Measurements from ENCODE around the gene TBX10. TPM values are rescaled to one million over a fixed set of nuclear protein-coding genes. Genes with fewer than 3 reads are reported as not detected.

The TBX10 gene
- total and polyA plus RNA-seq, 7 donors = 0.01 TPM; not detected in 6

GRCh38 chr11:67581469-67581868 is 58.1 kb downstream of the TBX10 start:
- ATAC-seq (no peak), DNase-seq (no peak)
- Histone ChIP-seq H3K4me1 (peaks cover 12% of the 10 kb centered on the region), H3K4me3 (no peak overlapping the region), H3K36me3 (ENCODE audit: insufficient read depth in 1 of 2, low read depth in 1 of 2) (peaks cover 0 to 18% of the 10 kb centered on the region in 2 donors), H3K9me3 (no peaks in the 10 kb centered on the region), H3K27ac (no peak overlapping the region), H3K27me3 (ENCODE audit: insufficient read depth in 3 of 3, low read length in 2 of 3) (peaks cover 0 to 12% (median 3%) of the 10 kb centered on the region in 3 donors)
- 53 to 67% (median 63%) methylated on average over 11 of the region's 11 CpGs for WGBS, 3 donors
- intact Hi-C loops (cut with DNase I) = no loop called here
- no peak for TF ChIP-seq CTCF (IDR thresholded peaks at IDR 0.05)

Other genes with a start within 250 kb of the TBX10 start
- 1 to 10 TPM; 1.8 to 6.7 (median 5.8) TPM for gene RAD9A, start 247.8 kb downstream of the TBX10 start, total RNA-seq
- gene RAD9A, start 247.8 kb downstream of the TBX10 start, polyA plus RNA-seq = 10 to 100 TPM in 2 of 3 donors, 1 to 10 TPM in 1; 7.1 to 12.3 (median 10.1) TPM
- gene PPP1CA, start 237.9 kb downstream of the TBX10 start, total RNA-seq = 100 to 1,000 TPM in 1 of 4 donors, 10 to 100 TPM in 3; 72.6 to 113 (median 86.6) TPM
- 100 to 1,000 TPM; 108 to 191 (median 147) TPM for gene PPP1CA, start 237.9 kb downstream of the TBX10 start, polyA plus RNA-seq
- 1 to 10 TPM in 3 of 4 donors, under 1 TPM in 1; 0.65 to 1.6 (median 1.2) TPM for gene TBC1D10C, start 235.7 kb downstream of the TBX10 start, total RNA-seq
- under 1 TPM; 0.25 to 0.52 (median 0.34) TPM for gene TBC1D10C, start 235.7 kb downstream of the TBX10 start, polyA plus RNA-seq
- 10 to 100 TPM in 2 of 4 donors, 1 to 10 TPM in 2; 7.0 to 27.5 (median 10.0) TPM for gene CARNS1, start 224.1 kb downstream of the TBX10 start, total RNA-seq
- 1 to 10 TPM; 2.1 to 5.9 (median 4.2) TPM for gene CARNS1, start 224.1 kb downstream of the TBX10 start, polyA plus RNA-seq
- gene RPS6KB2, start 211.3 kb downstream of the TBX10 start, total RNA-seq = 10 to 100 TPM; 23.1 to 34.3 (median 26.8) TPM
- gene RPS6KB2, start 211.3 kb downstream of the TBX10 start, polyA plus RNA-seq = 10 to 100 TPM; 25.6 to 64.6 (median 33.1) TPM
- gene PTPRCAP, start 202.1 kb downstream of the TBX10 start, total RNA-seq = 1 to 10 TPM in 3 of 4 donors, under 1 TPM in 1; 0.89 to 1.4 (median 1.0) TPM
- gene PTPRCAP, start 202.1 kb downstream of the TBX10 start, polyA plus RNA-seq = 1 to 10 TPM in 1 of 3 donors, under 1 TPM in 2; 0.25 to 1.3 (median 0.65) TPM
- gene CORO1B, start 196.3 kb downstream of the TBX10 start, total RNA-seq = 10 to 100 TPM in 3 of 4 donors, 1 to 10 TPM in 1; 8.7 to 13.1 (median 11.5) TPM
- 10 to 100 TPM; 10.6 to 18.1 (median 16.7) TPM for gene CORO1B, start 196.3 kb downstream of the TBX10 start, polyA plus RNA-seq
- gene GPR152, start 187.0 kb downstream of the TBX10 start, total RNA-seq = under 1 TPM in 1 of 4 donors, not detected in 3; 0.19 TPM
- gene GPR152, start 187.0 kb downstream of the TBX10 start, polyA plus RNA-seq = not detected
- 1 to 10 TPM in 3 of 4 donors, under 1 TPM in 1; 0.93 to 1.9 (median 1.5) TPM for gene CABP4, start 184.4 kb downstream of the TBX10 start, total RNA-seq
- gene CABP4, start 184.4 kb downstream of the TBX10 start, polyA plus RNA-seq = under 1 TPM; 0.35 to 0.89 (median 0.61) TPM
- gene TMEM134, start 170.5 kb downstream of the TBX10 start, total RNA-seq = 10 to 100 TPM; 57.1 to 83.2 (median 66.2) TPM
- 100 to 1,000 TPM in 1 of 3 donors, 10 to 100 TPM in 2; 81.7 to 121 (median 87.8) TPM for gene TMEM134, start 170.5 kb downstream of the TBX10 start, polyA plus RNA-seq
- gene AIP, start 156.7 kb downstream of the TBX10 start, total RNA-seq = 10 to 100 TPM; 25.3 to 42.7 (median 29.9) TPM
- gene AIP, start 156.7 kb downstream of the TBX10 start, polyA plus RNA-seq = 10 to 100 TPM; 57.4 to 71.5 (median 57.7) TPM
- gene PITPNM1, start 134.4 kb downstream of the TBX10 start, total RNA-seq = 10 to 100 TPM in 2 of 4 donors, 1 to 10 TPM in 2; 6.7 to 16.1 (median 9.6) TPM
- 10 to 100 TPM in 1 of 3 donors, 1 to 10 TPM in 2; 2.3 to 11.3 (median 5.1) TPM for gene PITPNM1, start 134.4 kb downstream of the TBX10 start, polyA plus RNA-seq
- 10 to 100 TPM; 16.3 to 18.5 (median 18.1) TPM for gene CDK2AP2, start 131.6 kb downstream of the TBX10 start, total RNA-seq
- gene CDK2AP2, start 131.6 kb downstream of the TBX10 start, polyA plus RNA-seq = 10 to 100 TPM; 31.9 to 72.3 (median 48.0) TPM
- not detected for gene CABP2, start 116.3 kb downstream of the TBX10 start, total RNA-seq
- gene CABP2, start 116.3 kb downstream of the TBX10 start, polyA plus RNA-seq = not detected
- gene GSTP1, start 56.0 kb downstream of the TBX10 start, total RNA-seq = 100 to 1,000 TPM; 224 to 364 (median 274) TPM
- 100 to 1,000 TPM; 279 to 410 (median 383) TPM for gene GSTP1, start 56.0 kb downstream of the TBX10 start, polyA plus RNA-seq
- 100 to 1,000 TPM; 250 to 413 (median 364) TPM for gene NDUFV1, start 32.8 kb downstream of the TBX10 start, total RNA-seq
- 100 to 1,000 TPM; 248 to 340 (median 287) TPM for gene NDUFV1, start 32.8 kb downstream of the TBX10 start, polyA plus RNA-seq
- gene NUDT8, start 9.8 kb downstream of the TBX10 start, total RNA-seq = 10 to 100 TPM; 19.0 to 37.0 (median 31.8) TPM
- gene NUDT8, start 9.8 kb downstream of the TBX10 start, polyA plus RNA-seq = 10 to 100 TPM; 28.5 to 52.2 (median 48.9) TPM
- not detected for gene ACY3, start 11.0 kb upstream of the TBX10 start, total RNA-seq
- gene ACY3, start 11.0 kb upstream of the TBX10 start, polyA plus RNA-seq = under 1 TPM in 1 of 3 donors, not detected in 2; 0.04 TPM
- not detected for gene ALDH3B2, start 34.9 kb upstream of the TBX10 start, total RNA-seq
- not detected for gene ALDH3B2, start 34.9 kb upstream of the TBX10 start, polyA plus RNA-seq

All from psoas muscle (tissue), 8 donors.